ENCODE measurements around the gene AOPEP.

DNA sequence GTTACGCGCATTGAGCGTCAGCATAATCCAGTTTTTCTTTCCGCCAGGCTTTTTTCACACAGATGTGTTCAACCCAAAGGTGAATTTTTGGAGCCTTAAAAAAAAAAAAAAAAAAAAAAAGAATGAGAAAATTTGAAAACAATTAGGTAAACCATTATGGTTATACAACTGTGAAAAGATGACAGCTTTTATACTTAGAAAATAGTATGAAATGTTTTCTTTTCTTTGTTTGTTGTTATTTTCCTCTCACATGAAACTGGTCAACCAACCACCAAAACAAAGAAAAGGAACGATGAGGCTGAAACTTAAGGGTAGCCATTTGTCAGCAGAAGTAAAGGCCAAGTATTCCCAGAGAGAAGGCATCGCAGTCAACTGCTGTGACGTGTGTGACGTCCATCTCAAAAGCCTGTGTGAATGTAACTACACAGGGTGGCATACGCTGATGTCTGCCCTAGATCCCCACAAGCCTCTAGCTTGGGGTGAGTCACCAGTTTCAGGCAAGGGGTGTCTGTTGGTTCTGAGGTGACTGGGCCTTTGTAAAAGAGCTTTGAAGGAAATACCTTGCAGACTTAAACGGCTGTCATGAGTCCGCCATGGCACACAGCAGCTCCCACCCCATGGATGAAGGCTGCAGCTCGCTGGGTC, 182.9 kb downstream of the AOPEP start:
- TF ChIP-seq, protein P1, sequence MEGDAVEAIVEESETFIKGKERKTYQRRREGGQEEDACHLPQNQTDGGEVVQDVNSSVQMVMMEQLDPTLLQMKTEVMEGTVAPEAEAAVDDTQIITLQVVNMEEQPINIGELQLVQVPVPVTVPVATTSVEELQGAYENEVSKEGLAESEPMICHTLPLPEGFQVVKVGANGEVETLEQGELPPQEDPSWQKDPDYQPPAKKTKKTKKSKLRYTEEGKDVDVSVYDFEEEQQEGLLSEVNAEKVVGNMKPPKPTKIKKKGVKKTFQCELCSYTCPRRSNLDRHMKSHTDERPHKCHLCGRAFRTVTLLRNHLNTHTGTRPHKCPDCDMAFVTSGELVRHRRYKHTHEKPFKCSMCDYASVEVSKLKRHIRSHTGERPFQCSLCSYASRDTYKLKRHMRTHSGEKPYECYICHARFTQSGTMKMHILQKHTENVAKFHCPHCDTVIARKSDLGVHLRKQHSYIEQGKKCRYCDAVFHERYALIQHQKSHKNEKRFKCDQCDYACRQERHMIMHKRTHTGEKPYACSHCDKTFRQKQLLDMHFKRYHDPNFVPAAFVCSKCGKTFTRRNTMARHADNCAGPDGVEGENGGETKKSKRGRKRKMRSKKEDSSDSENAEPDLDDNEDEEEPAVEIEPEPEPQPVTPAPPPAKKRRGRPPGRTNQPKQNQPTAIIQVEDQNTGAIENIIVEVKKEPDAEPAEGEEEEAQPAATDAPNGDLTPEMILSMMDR (IDR thresholded peaks at IDR 0.05), result no peak
- TF ChIP-seq POLR2A (IDR thresholded peaks at IDR 0.05), result no peak
- TF ChIP-seq POLR2AphosphoS5 (IDR thresholded peaks at IDR 0.05; ENCODE audit: insufficient read depth in 1 of 2, low read depth in 1 of 2), result no peak
